ENCODE measurements around the gene FZR1.

GRCh38 chr19:3556423-3556977 lies 50.4 kb downstream of the FZR1 start:
- no peak for TF ChIP-seq CTCF (IDR thresholded peaks at IDR 0.05)
- no peak for TF ChIP-seq POLR2A (IDR thresholded peaks at IDR 0.05)
